Panc1 (cell line): ENCODE results near the gene PDE10A. TPM values are rescaled to one million over a fixed set of nuclear protein-coding genes. Genes with fewer than 3 reads are reported as not detected.
A peak's percentile ranks its signal among the peaks of the same experiment; 100 is the strongest.

Experiments
- ATAC-seq: fragments of 200-7000 bp; cut with Tn5 transposase; 2 replicates; pipeline ENCODE4 v1.9.1; 2020; ENCODE audit warnings: mild to moderate bottlenecking, moderate library complexity
- BruUV-seq: library from RNA; stranded (reverse); fragments of 400-500 nt; replicated peaks from 2 replicates; lab custom pipeline; 2021; lab: Mats Ljungman, UMichigan
- CTCF ChIA-PET: fragments of 300-600 bp; sonication (Branson Sonifier 250); formaldehyde crosslinking; loops from one replicate; lab custom pipeline; 2022; ENCODE audit warnings: antibody characterized with exemption; lab: Charles Lee
- POLR2A ChIA-PET: fragments of 300-600 bp; sonication (Branson Sonifier 250); formaldehyde crosslinking; loops from one replicate; lab custom pipeline; 2022; ENCODE audit warnings: antibody characterized with exemption; lab: Charles Lee
- DNase-seq: peaks from one replicate; pipeline ENCODE4 v3.0.0-alpha.2; 2010; ENCODE audit warnings: low read depth, low spot score
- H3K27ac ChIP-seq: 2 replicates; pipeline ENCODE4 v1.5.1; 2011; ENCODE audit warnings: mild to moderate bottlenecking, low read length, inconsistent platforms
- H3K27me3 ChIP-seq: fragments of 200-500 bp; sonication (Bioruptor generic); 2 replicates; pipeline ENCODE4 v1.6.0; 2014; ENCODE audit warnings: low read length, inconsistent platforms; ENCODE audit not compliant: control insufficient read depth, insufficient read depth
- H3K36me3 ChIP-seq: fragments of 200-500 bp; sonication (Bioruptor generic); 2 replicates; pipeline ENCODE4 v1.5.1; 2014; ENCODE audit warnings: inconsistent platforms, mild to moderate bottlenecking, low read length, moderate library complexity; ENCODE audit not compliant: control insufficient read depth, insufficient read depth
- H3K4me1 ChIP-seq: 2 replicates; pipeline ENCODE4 v1.5.1; 2011; ENCODE audit warnings: inconsistent platforms, mild to moderate bottlenecking, low read length, moderate library complexity; ENCODE audit not compliant: control insufficient read depth, insufficient read depth
- H3K4me3 ChIP-seq, 2 experiments: 2 replicates each; pipeline ENCODE4 v1.5.1; 2011 to 2012; ENCODE audit warnings: low read depth in 2 of 2, low read length in 2 of 2, mild to moderate bottlenecking in 2 of 2, inconsistent platforms in 1 of 2, moderate library complexity in 1 of 2
- H3K9me3 ChIP-seq: fragments of 200-500 bp; sonication (Bioruptor generic); 2 replicates; pipeline ENCODE4 v1.5.1; 2014; ENCODE audit warnings: low read depth, mild to moderate bottlenecking, inconsistent platforms, low read length, moderate library complexity; ENCODE audit not compliant: control insufficient read depth, insufficient read depth
- POLR2AphosphoS5 ChIP-seq: IDR thresholded peaks from 2 replicates; pipeline ENCODE4 v1.6.1; 2012; ENCODE audit warnings: mild to moderate bottlenecking, low read depth, low read length, moderate library complexity
- SIN3A ChIP-seq: IDR thresholded peaks from 2 replicates; pipeline ENCODE4 v1.6.1; 2012; ENCODE audit warnings: low read depth, mild to moderate bottlenecking, low read length, moderate library complexity, borderline replicate concordance; ENCODE audit not compliant: insufficient read depth
- TCF7L2 ChIP-seq: IDR thresholded peaks from 2 replicates; pipeline ENCODE4 v1.6.1; 2011; ENCODE audit warnings: mild to moderate bottlenecking, low read depth, low read length, inconsistent platforms
- in situ Hi-C: cut with HindIII; loops from 2 replicates; pipeline ENCODE4 v1.10.0; 2016; ENCODE audit warnings: low sequenced_read_pairs, low pct_unique_long_range_greater_than_20kb
- intact Hi-C: fragments of 100-400 bp; cut with micrococcal nuclease; formaldehyde crosslinking; loops from one replicate; pipeline ENCODE4 v1.10.0; 2022; ENCODE audit not compliant: unreplicated experiment
- total RNA-seq: library from RNA; stranded (reverse); gene quantifications from one replicate; pipeline ENCODE4 v1.2.1, GENCODE V29; 2021; ENCODE audit not compliant: unreplicated experiment
- TF ChIP-seq, protein P1 (sequence below), 2 experiments: IDR thresholded peaks; 2 replicates each; pipeline ENCODE4 v1.6.1; 2011 to 2012; ENCODE audit warnings: low read depth in 2 of 2, control low read depth in 1 of 2, low read length in 1 of 2, mild to moderate bottlenecking in 1 of 2, moderate library complexity in 1 of 2; ENCODE audit not compliant: insufficient read depth in 1 of 2
- TF ChIP-seq, protein P2 (sequence below): fragments of 450-650 bp; IDR thresholded peaks from 2 replicates; pipeline ENCODE4 v1.5.1; 2017; ENCODE audit warnings: mild to moderate bottlenecking

PDE10A gene
- total RNA-seq, 1 experiment from 2014 or later: 27.8 TPM

DNA sequence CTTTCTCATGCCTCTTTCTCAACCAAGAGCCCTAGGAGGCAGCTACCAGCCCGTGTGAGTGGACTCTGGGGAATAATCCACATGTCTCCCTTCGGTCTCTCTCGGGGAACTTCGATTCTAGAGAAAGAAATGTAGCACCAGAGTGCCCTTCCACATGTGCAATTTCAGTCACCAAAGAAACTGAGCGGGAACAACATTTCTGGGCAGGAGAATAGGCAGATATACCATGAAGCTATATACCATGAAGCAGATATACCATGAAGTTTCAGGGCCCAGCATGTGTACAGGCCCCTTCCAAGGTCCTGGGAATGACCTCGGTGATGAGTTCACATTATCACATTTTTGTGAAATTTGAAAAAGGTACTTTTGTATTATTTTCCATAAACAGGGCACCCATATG, 60.8 kb downstream of the PDE10A start:
- no TSS peak for BruUV-seq
- ATAC-seq: no peak

DNA sequence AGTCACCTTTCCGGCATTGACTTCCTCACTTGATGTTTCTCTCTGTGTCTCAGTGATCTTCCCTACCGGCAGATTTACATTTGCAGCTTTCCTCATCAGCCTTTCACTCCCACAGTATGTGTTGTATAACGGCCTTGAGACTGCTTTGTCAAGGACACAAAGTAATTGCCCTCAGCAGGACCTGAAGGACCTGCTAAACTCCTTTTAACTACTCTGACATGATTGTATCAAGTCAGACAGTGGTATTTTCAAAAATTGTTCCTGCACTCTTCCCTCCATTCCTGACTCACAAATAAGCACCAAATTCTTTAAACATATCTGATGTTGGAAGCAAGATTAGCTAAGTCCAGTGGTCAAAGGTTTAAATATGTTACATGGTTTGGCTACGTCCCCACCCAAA, 62.4 kb downstream of the PDE10A start:
- DNase-seq: no peak

More for the DNA sequence above, 60.8 kb downstream of the PDE10A start:
- no peak overlapping the region for H3K27ac ChIP-seq
- TF ChIP-seq, protein P1, sequence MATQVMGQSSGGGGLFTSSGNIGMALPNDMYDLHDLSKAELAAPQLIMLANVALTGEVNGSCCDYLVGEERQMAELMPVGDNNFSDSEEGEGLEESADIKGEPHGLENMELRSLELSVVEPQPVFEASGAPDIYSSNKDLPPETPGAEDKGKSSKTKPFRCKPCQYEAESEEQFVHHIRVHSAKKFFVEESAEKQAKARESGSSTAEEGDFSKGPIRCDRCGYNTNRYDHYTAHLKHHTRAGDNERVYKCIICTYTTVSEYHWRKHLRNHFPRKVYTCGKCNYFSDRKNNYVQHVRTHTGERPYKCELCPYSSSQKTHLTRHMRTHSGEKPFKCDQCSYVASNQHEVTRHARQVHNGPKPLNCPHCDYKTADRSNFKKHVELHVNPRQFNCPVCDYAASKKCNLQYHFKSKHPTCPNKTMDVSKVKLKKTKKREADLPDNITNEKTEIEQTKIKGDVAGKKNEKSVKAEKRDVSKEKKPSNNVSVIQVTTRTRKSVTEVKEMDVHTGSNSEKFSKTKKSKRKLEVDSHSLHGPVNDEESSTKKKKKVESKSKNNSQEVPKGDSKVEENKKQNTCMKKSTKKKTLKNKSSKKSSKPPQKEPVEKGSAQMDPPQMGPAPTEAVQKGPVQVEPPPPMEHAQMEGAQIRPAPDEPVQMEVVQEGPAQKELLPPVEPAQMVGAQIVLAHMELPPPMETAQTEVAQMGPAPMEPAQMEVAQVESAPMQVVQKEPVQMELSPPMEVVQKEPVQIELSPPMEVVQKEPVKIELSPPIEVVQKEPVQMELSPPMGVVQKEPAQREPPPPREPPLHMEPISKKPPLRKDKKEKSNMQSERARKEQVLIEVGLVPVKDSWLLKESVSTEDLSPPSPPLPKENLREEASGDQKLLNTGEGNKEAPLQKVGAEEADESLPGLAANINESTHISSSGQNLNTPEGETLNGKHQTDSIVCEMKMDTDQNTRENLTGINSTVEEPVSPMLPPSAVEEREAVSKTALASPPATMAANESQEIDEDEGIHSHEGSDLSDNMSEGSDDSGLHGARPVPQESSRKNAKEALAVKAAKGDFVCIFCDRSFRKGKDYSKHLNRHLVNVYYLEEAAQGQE (IDR thresholded peaks at IDR 0.05; ENCODE audit: insufficient read depth in 1 of 2, low read depth in 2 of 2, low read length in 1 of 2): no peak
- TF ChIP-seq, protein P2, sequence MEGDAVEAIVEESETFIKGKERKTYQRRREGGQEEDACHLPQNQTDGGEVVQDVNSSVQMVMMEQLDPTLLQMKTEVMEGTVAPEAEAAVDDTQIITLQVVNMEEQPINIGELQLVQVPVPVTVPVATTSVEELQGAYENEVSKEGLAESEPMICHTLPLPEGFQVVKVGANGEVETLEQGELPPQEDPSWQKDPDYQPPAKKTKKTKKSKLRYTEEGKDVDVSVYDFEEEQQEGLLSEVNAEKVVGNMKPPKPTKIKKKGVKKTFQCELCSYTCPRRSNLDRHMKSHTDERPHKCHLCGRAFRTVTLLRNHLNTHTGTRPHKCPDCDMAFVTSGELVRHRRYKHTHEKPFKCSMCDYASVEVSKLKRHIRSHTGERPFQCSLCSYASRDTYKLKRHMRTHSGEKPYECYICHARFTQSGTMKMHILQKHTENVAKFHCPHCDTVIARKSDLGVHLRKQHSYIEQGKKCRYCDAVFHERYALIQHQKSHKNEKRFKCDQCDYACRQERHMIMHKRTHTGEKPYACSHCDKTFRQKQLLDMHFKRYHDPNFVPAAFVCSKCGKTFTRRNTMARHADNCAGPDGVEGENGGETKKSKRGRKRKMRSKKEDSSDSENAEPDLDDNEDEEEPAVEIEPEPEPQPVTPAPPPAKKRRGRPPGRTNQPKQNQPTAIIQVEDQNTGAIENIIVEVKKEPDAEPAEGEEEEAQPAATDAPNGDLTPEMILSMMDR: no peak
- TF ChIP-seq TCF7L2 (no peak), SIN3A (no peak), POLR2AphosphoS5 (no peak)
- peaks cover 26% of the 10 kb centered on the region for H3K4me1 ChIP-seq
- POLR2A ChIA-PET: no interaction called here
- H3K9me3 ChIP-seq: no peaks in the 10 kb centered on the region
- CTCF ChIA-PET: no interaction called here
- no peaks in the 10 kb centered on the region for H3K27me3 ChIP-seq
- intact Hi-C loops (no loop called here), in situ Hi-C loops (no loop called here)
- no peak overlapping the region for H3K4me3 ChIP-seq
- no peak for DNase-seq
- no peaks in the 10 kb centered on the region for H3K36me3 ChIP-seq

More for the DNA sequence above, 62.4 kb downstream of the PDE10A start:
- H3K4me1 ChIP-seq: peaks cover 21% of the 10 kb centered on the region
- H3K4me3 ChIP-seq: no peak overlapping the region
- ChIA-PET CTCF (no interaction called here), POLR2A (no interaction called here)
- H3K36me3 ChIP-seq: no peaks in the 10 kb centered on the region
- no TSS peak for BruUV-seq
- no peak for TF ChIP-seq SIN3A
- TF ChIP-seq POLR2AphosphoS5: no peak
- TF ChIP-seq, protein P2: no peak
- no peak for TF ChIP-seq TCF7L2
- TF ChIP-seq, protein P1 (IDR thresholded peaks at IDR 0.05; ENCODE audit: insufficient read depth in 1 of 2, low read depth in 2 of 2, low read length in 1 of 2): no peak
- H3K9me3 ChIP-seq: no peaks in the 10 kb centered on the region
- H3K27ac ChIP-seq: peak overlapping the region; percentile 36
- no peaks in the 10 kb centered on the region for H3K27me3 ChIP-seq
- in situ Hi-C loops (no loop called here), intact Hi-C loops (no loop called here)
- ATAC-seq: no peak
